Stomach (tissue), 4 donors: ENCODE results near the gene PLEKHG3.

Experiments used
- CTCF ChIP-seq, 7 experiments: fragments of 450-650 bp in 4 of 7; fragments of 200-600 bp in 3 of 7; sonication (generic) in 3 of 7; IDR thresholded peaks; one replicate each; pipeline ENCODE4 v1.5.1; 2016 to 2019; ENCODE audit warnings: antibody characterized with exemption in 7 of 7, control low read depth in 2 of 7, mild to moderate bottlenecking in 1 of 7
- POLR2A ChIP-seq, 4 donors: fragments of 450-650 bp; IDR thresholded peaks; one replicate each; pipeline ENCODE4 v1.6.1; 2016; ENCODE audit warnings: antibody characterized with exemption in 4 of 4, control low read depth in 2 of 4, mild to moderate bottlenecking in 1 of 4, moderate library complexity in 1 of 4
- POLR2AphosphoS5 ChIP-seq, 3 donors: sonication (generic); formaldehyde crosslinking; IDR thresholded peaks; one replicate each; pipeline ENCODE4 v1.6.1; 2016; ENCODE audit warnings: antibody characterized with exemption in 3 of 3

GRCh38 chr14:64680013-64680713 is 24.1 kb upstream of the PLEKHG3 start:
- TF ChIP-seq CTCF (IDR thresholded peaks at IDR 0.05) (no peak), POLR2A (IDR thresholded peaks at IDR 0.05) (no peak), POLR2AphosphoS5 (IDR thresholded peaks at IDR 0.05) (no peak)
